OCI-LY7 (cell line): ENCODE results near the gene DAGLA. TPM values are rescaled to one million over a fixed set of nuclear protein-coding genes. Genes with fewer than 3 reads are reported as not detected.

Source experiments
- BruUV-seq: library from RNA; stranded (reverse); fragments of 400-500 nt; replicated peaks from 2 replicates; lab custom pipeline; 2021; lab: Mats Ljungman, UMichigan
- CTCF ChIA-PET: fragments of 300-600 bp; sonication (Branson Sonifier 250); formaldehyde crosslinking; loops from one replicate; lab custom pipeline; 2022; ENCODE audit warnings: antibody characterized with exemption; ENCODE audit not compliant: unreplicated experiment; lab: Charles Lee
- POLR2A ChIA-PET: fragments of 300-600 bp; sonication (Branson Sonifier 250); formaldehyde crosslinking; loops from one replicate; lab custom pipeline; 2022; ENCODE audit warnings: antibody characterized with exemption; lab: Charles Lee
- DNase-seq: peaks from one replicate; pipeline ENCODE4 v3.0.0-alpha.2; 2015; ENCODE audit warnings: low spot score
- H2AFZ ChIP-seq: fragments of 200-600 bp; sonication (generic), shearing (Covaris generic); 2 replicates; pipeline ENCODE4 v1.6.1; 2014; ENCODE audit warnings: mild to moderate bottlenecking, antibody characterized with exemption, low read length, moderate library complexity
- H3K27ac ChIP-seq: fragments of 200-600 bp; sonication (generic); 2 replicates; pipeline ENCODE4 v1.5.1; 2014; ENCODE audit warnings: mixed run types, low read depth, mild to moderate bottlenecking, moderate library complexity, low read length, inconsistent platforms; ENCODE audit not compliant: poor library complexity, severe bottlenecking
- H3K36me3 ChIP-seq: fragments of 200-600 bp; sonication (generic); 2 replicates; pipeline ENCODE4 v1.6.1; 2014; ENCODE audit warnings: mild to moderate bottlenecking, antibody characterized with exemption, low read length, moderate library complexity, mixed read lengths; ENCODE audit not compliant: insufficient read depth
- H3K4me1 ChIP-seq: fragments of 200-600 bp; sonication (generic); 2 replicates; pipeline ENCODE4 v1.5.1; 2014; ENCODE audit warnings: mild to moderate bottlenecking, low read length; ENCODE audit not compliant: insufficient read depth, poor library complexity, severe bottlenecking
- H3K4me2 ChIP-seq: fragments of 200-600 bp; sonication (generic); 2 replicates; pipeline ENCODE4 v1.6.1; 2014; ENCODE audit warnings: mild to moderate bottlenecking, low read length
- H3K4me3 ChIP-seq: fragments of 200-600 bp; sonication (generic); 2 replicates; pipeline ENCODE4 v1.5.1; 2014; ENCODE audit warnings: mild to moderate bottlenecking, low read depth, low read length; ENCODE audit not compliant: poor library complexity, severe bottlenecking
- H3K79me2 ChIP-seq: fragments of 200-600 bp; sonication (generic); 2 replicates; pipeline ENCODE4 v1.6.1; 2016; ENCODE audit warnings: low read depth, mild to moderate bottlenecking, low read length, moderate library complexity, mixed read lengths; ENCODE audit not compliant: insufficient read depth
- H3K9me2 ChIP-seq: fragments of 200-600 bp; sonication (generic); 2 replicates; pipeline ENCODE4 v1.6.1; 2016; ENCODE audit warnings: mild to moderate bottlenecking, low read length, mixed read lengths; ENCODE audit not compliant: insufficient read depth
- H3K9me3 ChIP-seq: fragments of 200-600 bp; sonication (generic); 2 replicates; pipeline ENCODE4 v1.6.1; 2014; ENCODE audit warnings: mild to moderate bottlenecking, mixed run types, low read length, mixed read lengths
- H4K20me1 ChIP-seq: fragments of 200-600 bp; sonication (generic); 2 replicates; pipeline ENCODE4 v1.6.1; 2014; ENCODE audit warnings: mild to moderate bottlenecking, antibody characterized with exemption, low read length, moderate library complexity, mixed read lengths; ENCODE audit not compliant: insufficient read depth
- EZH2phosphoT487 ChIP-seq: fragments of 200-600 bp; sonication (generic); IDR thresholded peaks from 2 replicates; pipeline ENCODE4 v1.6.1; 2018; ENCODE audit warnings: low read depth, borderline replicate concordance, mild to moderate bottlenecking, mixed run types, antibody characterized with exemption, low read length, moderate library complexity, mixed read lengths
- intact Hi-C: fragments of 100-400 bp; cut with micrococcal nuclease; formaldehyde crosslinking; loops from one replicate; pipeline ENCODE4 v1.10.0; 2022; ENCODE audit not compliant: unreplicated experiment
- total RNA-seq, 2 experiments: library from RNA; depleted of rRNA in 1 of 2; stranded (reverse); fragments of >200 nt in 1 of 2; shearing (Covaris generic) in 1 of 2; gene quantifications; 2 replicates each; pipeline ENCODE4 v1.2.3, GENCODE V29; 2014 to 2022
- TF ChIP-seq, protein P1 (sequence below): fragments of 200-600 bp; sonication (generic); conservative IDR thresholded peaks from 2 replicates; pipeline ENCODE4 v1.5.1; 2014; ENCODE audit warnings: mild to moderate bottlenecking, antibody characterized with exemption, low read length, moderate library complexity, mixed read lengths

The DAGLA gene
- total RNA-seq, 2 experiments from 2014 or later: not detected

DNA sequence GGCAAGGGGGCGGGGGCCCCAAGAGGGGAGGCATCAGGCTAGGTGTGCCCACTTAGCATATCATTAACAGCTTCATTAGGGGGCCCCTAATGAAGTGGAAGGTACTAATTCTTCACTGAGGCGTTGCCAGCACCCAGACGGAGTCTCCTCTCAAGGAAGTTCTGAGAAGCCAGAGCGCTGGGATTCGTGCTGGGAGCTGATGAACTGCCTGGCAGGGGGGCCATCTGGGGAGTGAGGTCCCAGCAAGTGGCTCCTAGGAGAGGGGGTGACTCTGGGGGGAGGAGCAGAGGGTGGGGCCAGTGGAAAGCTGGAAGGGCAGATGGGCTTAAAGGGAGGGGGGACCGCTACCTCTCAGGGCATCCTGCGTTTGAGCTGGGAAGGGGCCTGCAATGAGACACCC is 29.8 kb downstream of the DAGLA start:
- Histone ChIP-seq H3K79me2 (no peaks in the 10 kb centered on the region), H3K36me3 (no peaks in the 10 kb centered on the region), H3K27ac (no peak overlapping the region), H3K4me3 (no peak overlapping the region), H4K20me1 (no peaks in the 10 kb centered on the region), H3K4me2 (no peak overlapping the region), H3K9me2 (no peaks in the 10 kb centered on the region), H3K9me3 (no peaks in the 10 kb centered on the region), H3K4me1 (no peaks in the 10 kb centered on the region), H2AFZ (no peak overlapping the region)
- BruUV-seq: no TSS peak
- DNase-seq: no peak
- no peak for TF ChIP-seq EZH2phosphoT487
- TF ChIP-seq, protein P1, sequence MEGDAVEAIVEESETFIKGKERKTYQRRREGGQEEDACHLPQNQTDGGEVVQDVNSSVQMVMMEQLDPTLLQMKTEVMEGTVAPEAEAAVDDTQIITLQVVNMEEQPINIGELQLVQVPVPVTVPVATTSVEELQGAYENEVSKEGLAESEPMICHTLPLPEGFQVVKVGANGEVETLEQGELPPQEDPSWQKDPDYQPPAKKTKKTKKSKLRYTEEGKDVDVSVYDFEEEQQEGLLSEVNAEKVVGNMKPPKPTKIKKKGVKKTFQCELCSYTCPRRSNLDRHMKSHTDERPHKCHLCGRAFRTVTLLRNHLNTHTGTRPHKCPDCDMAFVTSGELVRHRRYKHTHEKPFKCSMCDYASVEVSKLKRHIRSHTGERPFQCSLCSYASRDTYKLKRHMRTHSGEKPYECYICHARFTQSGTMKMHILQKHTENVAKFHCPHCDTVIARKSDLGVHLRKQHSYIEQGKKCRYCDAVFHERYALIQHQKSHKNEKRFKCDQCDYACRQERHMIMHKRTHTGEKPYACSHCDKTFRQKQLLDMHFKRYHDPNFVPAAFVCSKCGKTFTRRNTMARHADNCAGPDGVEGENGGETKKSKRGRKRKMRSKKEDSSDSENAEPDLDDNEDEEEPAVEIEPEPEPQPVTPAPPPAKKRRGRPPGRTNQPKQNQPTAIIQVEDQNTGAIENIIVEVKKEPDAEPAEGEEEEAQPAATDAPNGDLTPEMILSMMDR: no peak
- ChIA-PET POLR2A (no interaction called here), CTCF (no interaction called here)
- intact Hi-C loops: no loop called here

DNA sequence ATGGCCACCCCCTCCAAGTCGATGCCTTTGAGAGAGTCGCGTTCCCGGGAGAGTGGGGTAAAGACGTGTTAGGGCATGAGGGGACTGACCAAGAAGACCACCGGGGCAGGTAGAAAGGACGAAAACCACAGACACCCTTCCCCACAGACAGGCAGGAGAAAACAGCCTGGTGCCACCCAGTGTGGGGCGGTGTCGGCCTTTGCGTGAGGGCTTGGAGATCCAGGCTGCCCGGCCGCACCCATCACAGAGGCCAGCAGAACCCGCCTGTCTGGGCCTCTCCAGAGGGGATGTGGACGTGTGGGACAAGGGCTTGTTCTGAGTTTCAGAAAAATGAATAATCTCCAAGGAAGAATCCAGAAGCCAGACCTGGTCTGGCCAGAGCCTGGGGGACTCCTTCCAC is 30.8 kb downstream of the DAGLA start:
- no peak for TF ChIP-seq EZH2phosphoT487
- TF ChIP-seq, protein P1: no peak
- Histone ChIP-seq H3K79me2 (no peaks in the 10 kb centered on the region), H4K20me1 (no peaks in the 10 kb centered on the region), H3K36me3 (no peaks in the 10 kb centered on the region), H2AFZ (no peak overlapping the region), H3K4me2 (no peak overlapping the region), H3K4me1 (no peaks in the 10 kb centered on the region), H3K9me2 (no peaks in the 10 kb centered on the region), H3K27ac (no peak overlapping the region), H3K9me3 (no peaks in the 10 kb centered on the region), H3K4me3 (no peak overlapping the region)
- intact Hi-C loops: no loop called here
- CTCF ChIA-PET: no interaction called here
- DNase-seq: no peak
- POLR2A ChIA-PET: no interaction called here
- no TSS peak for BruUV-seq

DNA sequence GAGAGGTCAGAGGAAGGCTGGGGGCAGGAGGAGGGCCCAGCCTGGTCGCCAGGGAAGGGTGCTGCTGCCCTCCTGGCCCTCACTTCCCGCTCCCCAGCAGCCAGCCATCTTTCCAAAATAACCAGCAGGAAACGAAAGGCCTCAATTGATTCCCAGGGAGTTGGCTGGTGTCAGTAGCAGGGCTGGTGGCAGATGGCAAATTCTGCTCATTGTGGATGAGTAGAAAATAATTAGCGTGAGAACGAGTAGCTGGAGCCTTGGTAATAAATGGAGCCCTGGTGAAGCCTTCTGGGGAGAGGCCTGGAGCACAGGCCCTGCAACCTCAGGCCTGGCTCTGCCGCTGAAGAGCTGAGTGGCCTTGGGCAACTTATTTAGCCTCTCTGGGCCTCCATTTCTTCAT is 31.3 kb downstream of the DAGLA start:
- ChIA-PET POLR2A (no interaction called here), CTCF (no interaction called here)
- Histone ChIP-seq H3K4me1 (no peaks in the 10 kb centered on the region), H3K4me3 (no peak overlapping the region), H3K27ac (no peak overlapping the region), H3K36me3 (no peaks in the 10 kb centered on the region), H3K9me2 (no peaks in the 10 kb centered on the region), H3K9me3 (no peaks in the 10 kb centered on the region), H3K79me2 (no peaks in the 10 kb centered on the region), H2AFZ (no peak overlapping the region), H3K4me2 (no peak overlapping the region), H4K20me1 (no peaks in the 10 kb centered on the region)
- TF ChIP-seq, protein P1: no peak
- TF ChIP-seq EZH2phosphoT487: no peak
- intact Hi-C loops: no loop called here
- no TSS peak for BruUV-seq
- DNase-seq: no peak
